GM18498 (cell line): Measurements from ENCODE around the gene PPP2R2C.

Experiments used
- ATAC-seq: cut with Tn5 transposase; IDR thresholded peaks from one replicate; pipeline ENCODE4 v1.9.1; 2021; ENCODE audit warnings: mild to moderate bottlenecking, moderate library complexity; ENCODE audit not compliant: unreplicated experiment

Gene PPP2R2C

DNA sequence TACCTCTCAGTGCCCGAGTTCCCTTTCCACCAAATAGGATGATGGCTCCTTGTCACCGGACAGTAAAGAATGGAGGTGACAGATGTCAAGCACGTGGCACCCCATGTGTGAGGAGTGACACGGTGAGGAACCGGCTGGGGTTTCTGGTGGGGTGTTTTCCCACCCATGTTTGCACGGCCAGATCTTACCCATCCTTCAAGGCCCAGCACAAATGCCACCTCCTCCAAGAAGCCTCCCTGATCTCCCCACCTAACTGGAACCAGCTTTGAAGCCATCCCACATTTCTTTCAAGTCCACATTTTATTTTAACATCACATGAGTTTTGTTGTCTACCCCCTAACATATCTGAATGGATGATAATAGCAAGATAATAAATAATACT lies 139.8 kb downstream of the PPP2R2C start:
- no peak for ATAC-seq

DNA sequence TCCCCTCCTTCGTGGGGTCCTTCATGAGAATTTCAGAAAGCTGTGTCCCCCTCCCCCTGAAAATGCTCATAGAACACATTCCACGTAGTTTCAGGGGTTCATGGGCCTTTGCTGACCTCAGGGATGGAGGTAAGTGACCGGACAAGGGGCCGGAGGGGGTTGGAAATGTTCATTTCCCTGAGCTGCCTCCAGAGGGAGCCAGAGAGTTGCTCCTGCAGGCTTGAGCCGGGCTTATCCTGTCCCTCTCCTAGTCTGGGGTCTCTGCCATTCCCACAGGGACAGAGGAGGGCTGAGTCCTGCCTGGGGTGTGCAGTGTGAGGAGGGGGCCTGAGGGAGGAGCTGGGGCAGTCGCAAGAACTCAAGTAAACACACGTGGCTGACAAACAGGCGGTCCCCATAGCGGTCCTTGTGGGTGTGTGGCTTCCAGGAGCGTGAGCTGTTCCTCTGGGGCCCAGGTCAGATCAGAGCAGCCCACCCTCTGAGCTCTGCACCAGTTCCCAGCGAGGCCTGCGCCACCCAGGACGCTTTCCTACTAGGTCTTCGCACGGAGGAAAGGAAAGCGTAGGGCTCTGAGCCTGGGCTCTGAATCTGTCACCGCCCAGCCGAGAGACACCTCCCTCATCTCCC lies 140.3 kb downstream of the PPP2R2C start:
- no peak for ATAC-seq

DNA sequence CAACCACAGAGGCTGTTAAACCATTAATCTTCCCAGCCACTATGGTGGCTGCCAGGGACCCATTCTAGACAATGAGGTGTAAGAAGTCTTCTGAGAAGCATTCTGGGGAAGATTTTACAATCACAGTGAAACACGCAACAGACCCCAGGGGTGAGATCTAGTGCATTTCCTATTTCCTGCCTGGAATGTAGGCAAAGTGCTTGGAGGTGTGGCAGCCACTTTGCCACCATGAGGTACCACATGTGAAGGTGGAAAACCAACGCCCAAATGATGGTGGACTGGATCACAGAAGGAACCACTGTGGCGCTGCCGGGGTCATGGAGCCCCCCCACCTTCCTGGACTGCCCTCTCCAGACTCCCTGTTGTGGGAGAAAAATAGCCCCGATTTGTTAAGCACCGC lies 140.9 kb downstream of the PPP2R2C start:
- ATAC-seq = no peak

DNA sequence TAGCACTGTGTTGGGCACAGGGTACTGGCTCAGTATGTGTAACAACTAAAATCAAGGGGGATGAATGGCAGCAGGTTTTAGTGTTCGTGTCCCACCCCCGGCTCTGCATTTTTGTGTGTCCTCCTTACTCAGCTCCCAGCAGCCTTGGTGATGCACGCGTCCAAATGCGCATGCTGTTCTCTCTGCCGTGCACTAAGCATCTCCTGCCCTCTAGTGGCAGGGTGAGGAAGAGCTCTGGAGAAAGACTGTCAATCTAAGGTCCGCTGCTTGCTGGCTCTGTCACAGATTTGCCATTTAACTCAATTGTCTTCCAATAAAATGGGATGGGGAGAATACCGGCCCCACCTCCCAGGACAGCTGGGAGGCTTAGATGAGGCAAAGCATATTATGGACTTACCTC lies 141.4 kb downstream of the PPP2R2C start:
- no peak for ATAC-seq

DNA sequence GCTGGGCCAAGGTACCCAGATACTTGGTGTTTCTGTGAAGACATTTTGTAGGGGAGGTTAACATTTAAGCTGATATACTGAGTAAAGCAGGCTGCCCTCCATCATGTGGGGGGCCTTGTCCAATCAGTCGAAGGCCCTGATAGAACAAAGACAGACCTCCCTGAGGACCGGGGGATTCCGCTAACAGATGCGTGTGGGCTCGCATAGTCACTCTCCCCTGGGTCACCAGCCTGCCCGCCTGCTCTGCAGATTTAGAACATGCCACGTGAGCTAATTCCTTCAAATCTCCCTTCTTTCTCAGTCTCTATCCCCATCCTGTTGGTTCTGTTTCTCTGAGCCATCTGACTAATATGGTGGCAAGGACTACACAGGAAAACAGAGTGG lies 142.0 kb downstream of the PPP2R2C start:
- ATAC-seq = no peak

DNA sequence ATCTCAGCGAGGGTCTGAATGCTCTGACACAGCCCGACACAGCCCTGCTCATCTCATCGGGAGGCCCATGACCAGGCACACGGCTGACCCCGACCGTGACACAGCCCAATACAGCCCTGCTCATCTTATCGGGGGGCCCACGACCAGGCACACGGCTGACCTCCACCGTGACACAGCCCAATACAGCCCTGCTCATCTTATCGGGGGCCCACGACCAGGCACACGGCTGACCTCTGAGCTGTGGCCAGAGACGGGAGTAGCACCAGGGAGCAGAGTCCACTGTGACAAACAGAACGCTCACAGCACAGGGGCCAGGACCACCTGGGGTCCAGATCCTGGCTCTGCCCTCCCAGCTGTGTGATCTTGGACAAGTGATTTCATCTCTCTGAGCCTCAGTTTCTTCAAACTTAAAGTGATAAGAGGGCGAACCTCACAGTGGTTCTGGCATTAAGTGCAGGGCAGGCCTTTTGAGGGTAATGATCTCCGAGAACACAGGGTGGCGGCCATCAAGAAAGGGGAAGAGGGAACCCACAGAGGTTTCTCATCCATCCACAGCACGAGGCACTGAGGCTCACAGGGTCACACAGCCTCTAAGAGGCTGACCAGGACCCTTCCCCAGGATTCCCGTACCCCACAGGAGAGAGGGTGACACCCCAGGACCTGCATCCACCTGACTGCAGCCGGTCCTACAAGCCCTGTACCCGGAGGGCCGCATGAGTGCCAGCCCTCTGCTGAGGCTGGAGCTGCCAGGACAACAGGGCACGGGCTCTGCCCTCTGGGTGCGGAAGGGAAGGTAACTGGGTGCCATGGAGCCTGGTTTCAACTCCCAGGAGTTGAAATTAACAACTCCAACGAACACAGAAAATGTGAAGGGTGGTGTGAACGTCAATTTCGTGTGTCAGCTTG lies 142.7 kb downstream of the PPP2R2C start:
- no peak for ATAC-seq

DNA sequence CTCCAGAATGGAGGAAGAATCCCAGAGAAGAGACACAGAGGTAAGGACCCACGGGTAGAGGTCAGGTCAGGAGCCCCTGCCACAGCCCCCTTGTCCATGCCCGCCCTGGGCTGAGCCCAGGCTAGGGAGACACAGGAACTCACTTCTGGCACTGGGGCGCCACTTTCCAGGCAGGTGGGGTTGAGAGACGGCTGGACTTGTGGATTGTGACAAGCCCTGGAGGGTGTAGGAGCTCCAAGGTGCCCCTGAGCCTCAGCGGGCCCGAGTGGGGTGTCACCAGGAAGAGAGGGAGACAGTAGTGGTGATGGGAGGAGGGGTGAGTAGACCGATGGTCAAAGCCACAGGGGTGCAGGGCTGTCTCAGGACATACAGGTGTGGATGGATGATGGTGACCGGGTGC lies 143.9 kb downstream of the PPP2R2C start:
- ATAC-seq = no peak

DNA sequence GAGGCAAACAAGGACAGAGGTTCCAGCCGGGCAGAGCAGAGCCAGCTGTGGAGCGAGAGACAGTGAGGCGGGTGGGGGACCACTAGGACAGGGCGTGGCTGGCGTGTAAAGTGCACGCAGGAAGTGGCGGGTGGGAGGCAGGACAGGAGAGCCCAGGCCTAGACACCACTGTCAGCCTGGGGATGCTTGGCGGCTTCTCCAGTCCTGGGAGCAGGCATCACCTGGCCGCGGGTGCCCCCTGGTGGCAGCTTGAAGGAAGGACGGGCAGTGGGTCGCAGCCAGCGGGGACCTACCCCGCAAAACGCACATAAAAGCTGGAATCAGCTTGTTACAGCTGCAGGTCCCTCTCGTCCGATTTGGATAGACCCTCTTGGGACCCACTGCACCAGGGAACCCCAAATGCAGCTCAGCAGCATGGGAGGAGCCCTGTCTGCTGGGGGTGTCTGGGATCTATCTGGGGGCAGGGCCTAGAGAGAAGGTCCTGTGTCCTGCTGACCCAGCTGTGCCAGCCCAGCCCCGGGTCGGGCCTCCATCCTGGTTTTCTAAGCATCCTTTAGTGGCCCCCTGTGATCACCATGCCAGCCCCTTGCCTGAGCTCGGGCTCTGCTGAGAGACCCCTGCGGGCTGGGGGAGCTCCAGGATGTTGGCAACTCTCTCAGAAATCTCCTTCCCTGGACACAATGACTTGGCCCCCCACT lies 145.0 kb downstream of the PPP2R2C start:
- peak; percentile 69 for ATAC-seq

DNA sequence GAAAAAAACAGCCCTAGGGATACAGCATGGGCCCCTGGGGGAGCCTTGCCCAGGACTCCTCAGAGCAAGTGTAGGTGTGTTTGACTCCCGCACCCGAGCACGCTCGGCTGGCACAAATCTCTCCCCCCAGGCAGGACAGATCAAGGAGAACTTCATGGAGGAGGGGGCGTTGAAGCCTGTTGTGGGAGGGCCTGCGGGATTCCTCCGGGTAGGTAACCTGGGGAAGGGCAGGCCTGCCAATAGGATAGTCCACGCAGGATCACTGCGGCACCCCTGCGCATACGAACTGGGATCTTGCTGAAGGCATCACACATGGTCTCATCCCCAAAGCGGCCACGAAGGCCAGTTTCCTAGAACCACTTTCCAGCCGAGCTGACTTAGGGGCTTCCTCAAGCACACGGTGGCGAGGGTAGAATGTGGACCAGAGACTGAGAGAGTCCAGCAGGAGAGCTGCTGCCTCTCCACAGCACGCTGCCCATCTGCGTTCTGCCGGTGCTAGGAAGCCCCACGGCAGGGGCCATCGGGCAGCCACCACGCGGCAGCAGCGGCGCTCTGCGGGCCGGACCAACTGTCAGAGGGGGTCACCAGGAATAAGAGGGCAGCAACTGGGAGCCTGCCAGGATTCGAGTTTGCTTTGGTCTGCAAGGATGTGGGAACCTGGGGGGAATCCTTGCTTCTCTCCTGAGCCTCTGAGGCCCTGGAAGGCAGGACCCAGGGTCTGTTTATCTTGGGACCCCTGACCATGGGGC lies 145.9 kb downstream of the PPP2R2C start:
- no peak for ATAC-seq

DNA sequence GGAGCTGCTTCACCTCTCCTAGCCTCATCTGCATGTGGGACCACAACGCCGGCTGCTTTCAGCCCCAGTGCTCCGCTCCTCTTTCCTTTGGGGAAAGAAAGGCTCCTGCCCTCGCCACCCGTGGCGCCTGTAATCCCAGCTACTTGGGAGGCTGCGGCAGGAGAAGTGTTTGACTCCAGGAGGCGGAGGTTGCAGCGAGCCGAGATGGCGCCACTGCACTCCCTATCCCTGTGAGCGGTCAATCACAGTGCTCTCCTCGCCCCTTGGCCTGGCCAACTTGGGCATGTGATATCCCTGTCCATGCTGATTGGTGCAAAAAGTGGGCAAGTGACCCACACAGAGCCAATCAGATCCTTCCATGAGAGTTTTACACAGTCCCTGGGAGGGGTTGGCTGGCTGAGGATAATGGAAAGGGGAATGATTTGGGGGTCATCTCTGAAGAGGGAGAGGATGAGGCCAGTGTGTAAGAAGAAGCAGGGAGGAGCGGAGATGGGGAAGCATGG lies 146.6 kb downstream of the PPP2R2C start:
- ATAC-seq = no peak

DNA sequence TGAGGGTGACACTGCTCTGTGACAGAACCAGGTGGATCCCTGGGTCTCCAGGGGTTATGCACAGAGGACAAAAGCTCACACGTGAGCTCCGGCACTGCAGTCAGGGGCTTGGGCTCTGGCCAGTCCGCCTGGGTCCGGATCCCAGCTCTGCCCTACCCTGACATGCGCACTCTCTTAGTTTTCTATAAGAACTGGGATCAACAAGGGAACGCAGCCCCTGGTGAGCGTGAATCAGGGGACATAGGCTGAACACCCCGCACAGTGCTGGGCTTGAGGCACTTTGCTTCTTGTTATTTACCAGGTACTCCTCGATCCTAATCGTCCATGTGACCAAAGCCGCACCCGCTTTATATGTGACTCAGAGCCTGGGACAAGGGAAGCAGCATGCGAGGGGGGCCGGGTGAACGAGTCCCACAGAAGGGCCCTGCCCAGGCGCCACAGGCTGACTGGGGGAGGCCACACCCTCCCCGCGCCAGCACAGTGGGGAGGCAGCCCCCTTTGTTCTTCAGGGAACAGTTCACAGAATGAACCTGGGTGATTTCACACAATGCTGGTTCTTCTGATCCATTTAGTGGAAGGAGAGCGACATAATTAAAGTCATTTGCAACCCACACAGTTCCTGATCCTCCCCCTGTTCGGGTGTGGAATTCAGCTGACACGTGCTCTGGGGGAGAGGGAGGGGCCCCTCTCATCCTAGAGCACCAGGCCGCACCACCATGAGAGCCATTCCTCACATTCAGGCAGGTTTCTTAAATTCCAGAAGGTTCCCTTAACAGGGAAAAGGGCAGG lies 147.2 kb downstream of the PPP2R2C start:
- ATAC-seq = no peak

DNA sequence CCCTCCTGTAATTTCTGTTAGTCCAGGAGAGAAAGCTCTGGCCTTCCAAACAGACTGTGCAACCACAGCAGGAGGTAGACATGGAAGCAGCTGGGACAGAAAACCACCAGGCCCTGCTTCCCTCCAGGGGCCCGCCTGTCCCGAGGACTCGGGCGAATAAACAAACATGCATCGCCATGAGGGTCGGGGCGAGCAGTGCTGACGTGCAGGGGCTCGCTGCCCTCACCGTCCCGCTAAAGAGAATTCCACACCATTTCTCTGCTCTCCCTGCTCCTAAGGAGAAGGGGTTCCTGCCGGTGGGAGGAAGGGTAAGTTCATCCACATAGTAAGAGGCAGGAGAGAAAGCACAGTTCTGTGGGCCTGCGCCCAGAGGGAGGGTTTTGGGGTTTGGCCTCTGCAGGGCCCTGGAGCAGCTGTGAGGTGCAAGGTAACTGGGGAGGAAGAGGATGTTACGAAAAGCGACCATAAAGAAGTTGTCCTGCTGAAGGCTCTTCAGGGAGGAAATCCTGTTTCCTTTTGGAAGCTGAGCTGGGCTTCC lies 147.9 kb downstream of the PPP2R2C start:
- ATAC-seq = no peak

DNA sequence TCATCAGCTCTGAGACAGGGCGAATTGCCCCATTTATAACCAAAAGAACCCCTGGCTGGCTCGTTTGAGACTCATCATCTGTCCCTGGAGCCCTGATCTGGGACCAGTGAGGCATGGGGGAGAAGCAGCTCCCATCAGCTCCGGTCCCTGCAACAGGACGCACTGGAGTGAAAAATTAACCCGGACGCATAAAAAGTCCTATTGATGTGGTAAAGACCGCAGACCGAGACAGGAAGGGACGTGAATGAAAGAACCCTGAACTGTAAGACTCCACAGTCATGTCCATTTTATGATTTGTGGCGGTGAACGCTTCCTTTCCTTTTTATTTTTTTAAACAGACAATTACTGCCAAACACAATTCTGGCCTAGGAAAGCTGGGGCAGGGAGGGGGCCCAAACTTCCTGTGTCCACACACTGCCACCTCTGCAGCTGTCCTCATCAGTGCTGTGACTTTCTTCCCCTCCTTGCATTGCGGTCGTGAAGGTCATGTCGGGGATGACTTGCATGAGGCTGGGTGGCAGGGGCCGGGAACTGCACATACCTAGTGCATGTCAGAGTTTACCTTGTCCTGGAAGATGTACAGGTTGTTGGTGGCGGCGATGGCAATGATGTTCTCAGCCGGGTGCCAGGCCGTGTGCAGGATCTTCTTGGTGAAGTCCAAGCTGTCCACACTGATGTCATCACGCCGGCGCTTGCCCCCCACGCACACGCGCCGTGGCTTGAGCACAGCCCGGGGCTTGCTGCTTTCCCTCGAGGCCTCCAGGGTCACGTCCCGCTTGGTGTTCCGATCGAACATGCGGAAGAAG lies 149.4 kb downstream of the PPP2R2C start:
- no peak for ATAC-seq

DNA sequence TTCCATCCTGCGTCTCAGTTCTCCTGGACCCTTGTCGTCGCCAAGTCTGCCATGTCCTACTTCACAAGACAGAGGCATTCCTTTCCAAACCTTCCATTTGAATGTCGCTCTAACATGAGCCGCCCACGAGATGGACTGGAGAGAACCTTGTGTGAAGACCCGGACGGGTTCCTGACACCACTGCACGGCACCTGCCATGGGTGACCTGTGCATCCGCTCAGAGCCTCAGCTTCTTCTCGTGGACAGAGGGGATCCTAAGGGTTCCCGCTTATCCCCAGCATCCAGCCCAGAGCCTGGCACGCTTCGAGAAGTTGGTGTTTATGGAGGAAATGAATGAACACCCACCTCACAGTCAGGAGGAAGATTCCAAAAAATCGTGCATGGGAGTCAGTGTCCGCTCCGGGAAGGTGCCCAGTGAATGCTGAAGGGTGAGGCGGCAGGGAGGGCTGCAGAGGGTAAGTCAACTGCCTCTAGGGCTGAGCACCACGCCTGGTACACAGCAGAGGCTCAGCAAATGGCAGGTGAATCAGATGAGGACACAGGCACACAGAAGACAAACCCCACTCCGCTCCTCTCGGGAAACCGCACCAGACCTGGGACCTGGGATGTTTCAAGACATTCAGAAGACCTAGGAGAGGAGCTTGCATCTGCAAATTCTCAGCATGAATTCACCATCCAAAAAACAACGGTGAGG lies 150.2 kb downstream of the PPP2R2C start:
- no peak for ATAC-seq

DNA sequence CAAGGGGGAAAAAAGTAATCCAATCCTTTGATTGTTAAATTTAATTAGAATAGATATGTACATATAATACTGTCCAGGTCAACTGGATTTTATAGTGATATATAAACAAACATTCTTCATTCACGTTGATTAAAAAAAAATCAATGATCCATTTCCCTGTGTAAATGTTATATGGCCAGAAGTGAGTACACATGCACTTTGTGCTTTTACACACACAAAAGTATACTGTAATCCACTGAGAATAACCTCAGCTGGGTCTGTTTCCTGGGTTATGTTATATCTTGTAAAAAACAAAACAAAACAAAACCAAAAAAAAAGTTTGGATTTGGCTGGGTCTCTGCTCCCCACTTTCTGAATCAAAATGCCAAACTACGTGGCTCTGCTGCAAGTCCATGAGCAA lies 151.1 kb downstream of the PPP2R2C start:
- ATAC-seq = no peak

DNA sequence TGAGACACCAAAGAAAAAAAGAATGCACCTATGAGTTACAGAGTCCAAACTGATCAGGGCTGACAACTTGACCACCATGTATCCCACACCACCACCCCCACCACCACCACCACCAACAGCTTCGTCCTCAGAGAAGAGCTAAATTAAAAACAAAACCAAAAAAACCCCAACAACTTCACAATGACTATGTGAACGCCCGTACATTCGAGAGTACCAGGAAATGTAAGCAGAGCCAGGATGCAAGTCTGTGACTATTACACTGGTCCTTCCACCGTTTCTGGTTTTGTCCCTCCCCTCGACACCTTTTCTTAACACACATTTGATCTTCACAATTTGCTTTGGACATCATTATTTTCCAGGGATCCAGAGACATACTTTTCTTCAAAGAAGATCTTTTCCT lies 151.8 kb downstream of the PPP2R2C start:
- no peak for ATAC-seq

DNA sequence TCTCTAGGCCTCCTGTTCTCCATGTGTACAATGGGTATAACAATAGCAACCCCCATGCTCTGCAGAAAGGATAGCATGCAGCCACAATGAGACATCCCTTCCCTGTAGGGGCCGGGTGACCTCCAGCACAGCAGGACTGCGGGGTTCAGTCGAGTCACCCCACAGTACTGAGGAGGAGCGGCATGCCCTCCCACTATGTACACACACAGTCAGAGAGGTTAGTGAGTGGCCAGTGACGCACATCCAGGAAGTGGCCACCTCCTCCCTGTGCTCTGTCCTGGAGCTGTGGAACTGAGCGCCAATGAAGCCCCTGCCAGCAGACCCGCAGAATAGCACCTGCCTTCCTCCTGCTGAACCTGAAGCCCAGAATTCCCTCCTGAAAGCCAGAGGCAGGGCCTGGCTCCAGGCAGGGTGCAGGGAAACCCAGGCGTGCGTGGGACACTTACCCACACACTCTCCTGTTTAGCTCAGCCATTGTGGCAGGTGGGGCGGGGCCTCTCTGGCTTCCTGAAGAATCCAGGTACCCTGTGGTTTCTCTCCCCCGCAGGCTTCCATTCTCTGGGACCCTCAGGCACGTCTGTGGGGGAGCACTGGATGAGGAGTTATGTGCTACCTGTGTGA lies 152.8 kb downstream of the PPP2R2C start:
- no peak for ATAC-seq

DNA sequence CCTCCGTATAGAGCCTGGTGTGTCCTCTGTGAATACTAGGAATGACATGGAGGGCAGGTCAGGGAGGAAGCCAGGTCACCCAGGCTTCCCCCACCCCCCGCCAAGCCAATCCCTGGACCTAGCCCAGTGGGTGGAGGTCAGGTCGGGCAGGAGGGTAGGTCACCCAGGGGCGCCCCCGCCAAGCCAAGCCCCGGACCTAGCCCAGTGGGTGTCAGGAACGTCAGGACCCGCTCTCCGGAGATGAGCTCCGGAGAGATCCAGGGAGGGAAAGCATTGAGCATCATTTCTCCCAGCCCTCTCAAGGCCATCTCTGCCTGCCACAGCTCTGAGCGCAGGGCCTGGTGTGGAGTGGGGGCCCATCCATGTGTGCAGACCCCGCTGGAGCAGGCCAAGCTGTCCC lies 154.2 kb downstream of the PPP2R2C start:
- no peak for ATAC-seq
